Memory B cell (primary cell): ENCODE results near the gene VIPR1.

Source experiments
- ATAC-seq: fragments of 150-1000 bp; cut with Tn5 transposase; 2 replicates; pipeline ENCODE4 v1.10.0; 2021; ENCODE audit warnings: low read depth, mild to moderate bottlenecking, moderate library complexity
- DNase-seq, 2 donors: peaks; one replicate each; pipeline ENCODE4 v3.0.0; 2022; ENCODE audit warnings: low spot score in 2 of 2
- H3K27ac Mint-ChIP-seq: one replicate; pipeline ENCODE4 v1.8.0; 2022; ENCODE audit warnings: mild to moderate bottlenecking, moderate library complexity, mixed read lengths
- H3K27me3 Mint-ChIP-seq: one replicate; pipeline ENCODE4 v1.8.0; 2022; ENCODE audit warnings: mixed read lengths
- H3K36me3 Mint-ChIP-seq: one replicate; pipeline ENCODE4 v1.8.0; 2022; ENCODE audit warnings: mild to moderate bottlenecking, mixed read lengths
- H3K4me1 Mint-ChIP-seq: one replicate; pipeline ENCODE4 v1.8.0; 2022; ENCODE audit warnings: mixed read lengths
- H3K4me3 Mint-ChIP-seq: one replicate; pipeline ENCODE4 v1.8.0; 2022; ENCODE audit warnings: mild to moderate bottlenecking, moderate library complexity, mixed read lengths
- H3K9me3 Mint-ChIP-seq: one replicate; pipeline ENCODE4 v1.8.0; 2022; ENCODE audit warnings: mixed read lengths

Gene VIPR1

GRCh38 chr3:42525736-42526345, 23.4 kb downstream of the VIPR1 start:
- no peak for DNase-seq
- peaks cover 3% of the 10 kb centered on the region for H3K27me3 Mint-ChIP-seq
- H3K4me1 Mint-ChIP-seq, result peaks cover 7% of the 10 kb centered on the region
- no peak for ATAC-seq
- no peaks in the 10 kb centered on the region for H3K9me3 Mint-ChIP-seq
- H3K4me3 Mint-ChIP-seq, result no peak overlapping the region
- H3K27ac Mint-ChIP-seq, result no peak overlapping the region
- peaks cover 2% of the 10 kb centered on the region for H3K36me3 Mint-ChIP-seq

GRCh38 chr3:42526616-42527367, 24.3 kb downstream of the VIPR1 start:
- Mint-ChIP-seq H3K4me3 (no peak overlapping the region), H3K9me3 (no peaks in the 10 kb centered on the region), H3K36me3 (peaks cover 2% of the 10 kb centered on the region), H3K4me1 (peaks cover 7% of the 10 kb centered on the region), H3K27me3 (peaks cover 3% of the 10 kb centered on the region), H3K27ac (no peak overlapping the region)
- no peak for DNase-seq
- ATAC-seq, result no peak

GRCh38 chr3:42527368-42527917, 25.0 kb downstream of the VIPR1 start:
- DNase-seq (no peak), ATAC-seq (no peak)
- Mint-ChIP-seq H3K27me3 (peaks cover 3% of the 10 kb centered on the region), H3K9me3 (no peaks in the 10 kb centered on the region), H3K27ac (no peak overlapping the region), H3K4me1 (peaks cover 7% of the 10 kb centered on the region), H3K4me3 (no peak overlapping the region), H3K36me3 (peaks cover 2% of the 10 kb centered on the region)

GRCh38 chr3:42529468-42529867, 27.0 kb downstream of the VIPR1 start:
- H3K4me3 Mint-ChIP-seq, result peak overlapping the region; percentile 12
- ATAC-seq (peak; percentile 32), DNase-seq (no peak)
- no peaks in the 10 kb centered on the region for H3K9me3 Mint-ChIP-seq
- H3K36me3 Mint-ChIP-seq, result peaks cover 2% of the 10 kb centered on the region
- H3K27me3 Mint-ChIP-seq, result peaks cover 3% of the 10 kb centered on the region
- peaks cover 7% of the 10 kb centered on the region for H3K4me1 Mint-ChIP-seq
- H3K27ac Mint-ChIP-seq, result no peak overlapping the region

- ATAC-seq (no peak), DNase-seq (no peak)
- H3K4me3 Mint-ChIP-seq, result no peak overlapping the region
- peaks cover 2% of the 10 kb centered on the region for H3K36me3 Mint-ChIP-seq
- H3K27me3 Mint-ChIP-seq, result peaks cover 3% of the 10 kb centered on the region
- no peaks in the 10 kb centered on the region for H3K9me3 Mint-ChIP-seq
- no peak overlapping the region for H3K27ac Mint-ChIP-seq
- H3K4me1 Mint-ChIP-seq, result peaks cover 7% of the 10 kb centered on the region
Observed at GRCh38 chr3:42530073-42530472, 27.6 kb downstream of the VIPR1 start.

- H3K27me3 Mint-ChIP-seq, result peaks cover 3% of the 10 kb centered on the region
- H3K36me3 Mint-ChIP-seq, result peaks cover 2% of the 10 kb centered on the region
- no peak overlapping the region for H3K27ac Mint-ChIP-seq
- peaks cover 7% of the 10 kb centered on the region for H3K4me1 Mint-ChIP-seq
- H3K9me3 Mint-ChIP-seq, result no peaks in the 10 kb centered on the region
- H3K4me3 Mint-ChIP-seq, result no peak overlapping the region
- ATAC-seq (no peak), DNase-seq (no peak)
Observed at GRCh38 chr3:42531470-42531869, 29.0 kb downstream of the VIPR1 start.

- Mint-ChIP-seq H3K4me3 (no peak overlapping the region), H3K4me1 (peaks cover 7% of the 10 kb centered on the region), H3K9me3 (no peaks in the 10 kb centered on the region), H3K27me3 (peaks cover 3% of the 10 kb centered on the region), H3K36me3 (peaks cover 2% of the 10 kb centered on the region), H3K27ac (no peak overlapping the region)
- DNase-seq (no peak), ATAC-seq (no peak)
Observed at GRCh38 chr3:42532229-42532628, 29.8 kb downstream of the VIPR1 start.

- peaks cover 2% of the 10 kb centered on the region for H3K36me3 Mint-ChIP-seq
- ATAC-seq, result no peak
- DNase-seq, result no peak
- peaks cover 7% of the 10 kb centered on the region for H3K4me1 Mint-ChIP-seq
- H3K4me3 Mint-ChIP-seq, result no peak overlapping the region
- no peaks in the 10 kb centered on the region for H3K9me3 Mint-ChIP-seq
- H3K27ac Mint-ChIP-seq, result no peak overlapping the region
- peaks cover 3% of the 10 kb centered on the region for H3K27me3 Mint-ChIP-seq
Observed at GRCh38 chr3:42533161-42533897, 30.9 kb downstream of the VIPR1 start.

GRCh38 chr3:42535981-42536784, 33.7 kb downstream of the VIPR1 start:
- H3K27me3 Mint-ChIP-seq, result peaks cover 2% of the 10 kb centered on the region
- ATAC-seq (peak; percentile 45), DNase-seq (no peak)
- H3K9me3 Mint-ChIP-seq, result no peaks in the 10 kb centered on the region
- H3K4me3 Mint-ChIP-seq, result no peak overlapping the region
- H3K36me3 Mint-ChIP-seq, result no peaks in the 10 kb centered on the region
- peaks cover 5% of the 10 kb centered on the region for H3K4me1 Mint-ChIP-seq
- H3K27ac Mint-ChIP-seq, result no peak overlapping the region

- DNase-seq (no peak), ATAC-seq (no peak)
- Mint-ChIP-seq H3K4me3 (no peak overlapping the region), H3K4me1 (peaks cover 5% of the 10 kb centered on the region), H3K36me3 (no peaks in the 10 kb centered on the region), H3K27ac (no peak overlapping the region), H3K27me3 (peaks cover 2% of the 10 kb centered on the region), H3K9me3 (no peaks in the 10 kb centered on the region)
Observed at GRCh38 chr3:42537350-42537749, 34.9 kb downstream of the VIPR1 start.

- no peak overlapping the region for H3K27ac Mint-ChIP-seq
- no peaks in the 10 kb centered on the region for H3K36me3 Mint-ChIP-seq
- DNase-seq (peak; percentile 64 to 69), ATAC-seq (peak; percentile 69)
- H3K4me1 Mint-ChIP-seq, result peaks cover 5% of the 10 kb centered on the region
- H3K4me3 Mint-ChIP-seq, result no peak overlapping the region
- no peaks in the 10 kb centered on the region for H3K9me3 Mint-ChIP-seq
- peaks cover 2% of the 10 kb centered on the region for H3K27me3 Mint-ChIP-seq
Observed at GRCh38 chr3:42539871-42540714, 37.6 kb downstream of the VIPR1 start.

GRCh38 chr3:42541079-42541478, 38.6 kb downstream of the VIPR1 start:
- DNase-seq (no peak), ATAC-seq (no peak)
- no peak overlapping the region for H3K27ac Mint-ChIP-seq
- no peak overlapping the region for H3K4me3 Mint-ChIP-seq
- H3K27me3 Mint-ChIP-seq, result peaks cover 2% of the 10 kb centered on the region
- H3K9me3 Mint-ChIP-seq, result no peaks in the 10 kb centered on the region
- H3K36me3 Mint-ChIP-seq, result no peaks in the 10 kb centered on the region
- H3K4me1 Mint-ChIP-seq, result peaks cover 5% of the 10 kb centered on the region
